ENCODE measurements around the gene HBS1L.

The HBS1L gene

GRCh38 chr6:134943522-134944111 is 111.0 kb downstream of the HBS1L start:
- no peak for DNase-seq

- no peak for DNase-seq
Measured at GRCh38 chr6:134938896-134939295, 115.7 kb downstream of the HBS1L start.

GRCh38 chr6:134937426-134937825 is 117.2 kb downstream of the HBS1L start:
- DNase-seq = no peak

- no peak for DNase-seq
Measured at GRCh38 chr6:134936931-134937330, 117.7 kb downstream of the HBS1L start.

GRCh38 chr6:134936476-134936875 is 118.1 kb downstream of the HBS1L start:
- DNase-seq = no peak

GRCh38 chr6:134934793-134935485 is 119.7 kb downstream of the HBS1L start:
- DNase-seq = no peak

- DNase-seq = no peak
Measured at GRCh38 chr6:134932535-134933470, 121.8 kb downstream of the HBS1L start.

- no peak for DNase-seq
Measured at GRCh38 chr6:134932098-134932497, 122.5 kb downstream of the HBS1L start.

GRCh38 chr6:134930463-134930862 is 124.2 kb downstream of the HBS1L start:
- no peak for DNase-seq

GRCh38 chr6:134928151-134928900 is 126.3 kb downstream of the HBS1L start:
- no peak for DNase-seq

- no peak for DNase-seq
Measured at GRCh38 chr6:134925800-134926199, 128.8 kb downstream of the HBS1L start.

- DNase-seq = no peak
Measured at GRCh38 chr6:134921721-134922261, 132.8 kb downstream of the HBS1L start.

- no peak for DNase-seq
Measured at GRCh38 chr6:134921276-134921675, 133.3 kb downstream of the HBS1L start.

GRCh38 chr6:134920422-134920821 is 134.2 kb downstream of the HBS1L start:
- no peak for DNase-seq

GRCh38 chr6:134918418-134918961 is 136.1 kb downstream of the HBS1L start:
- DNase-seq = no peak

GRCh38 chr6:134911547-134911946 is 143.1 kb downstream of the HBS1L start:
- no peak for DNase-seq

GRCh38 chr6:134910593-134910935 is 144.1 kb downstream of the HBS1L start:
- no peak for DNase-seq

Measured in cortex of kidney (tissue), 1 donor.